ENCODE data around the gene MAP3K1.

DNA sequence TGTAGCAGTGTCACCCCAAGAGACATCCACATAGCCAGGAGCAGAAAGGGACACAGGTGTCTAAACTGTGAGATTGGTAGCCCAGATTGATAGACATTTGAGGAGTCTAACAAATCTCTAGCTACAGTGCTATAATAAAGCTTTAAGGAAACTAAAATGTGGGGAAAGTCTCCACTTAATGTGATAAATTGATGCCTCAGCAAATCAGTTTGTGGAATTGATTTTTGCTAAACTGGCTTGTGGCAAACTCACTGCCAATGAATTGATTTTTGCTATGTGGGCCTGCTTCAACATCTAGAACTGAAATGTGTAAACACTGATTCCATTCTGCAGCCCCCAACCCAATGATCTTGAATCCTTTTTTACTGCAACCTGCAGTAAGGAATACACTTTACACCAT lies 16.8 kb upstream of the MAP3K1 start:
- no peak for TF ChIP-seq CTCF (conservative IDR thresholded peaks at IDR 0.05; ENCODE audit: low read depth, low read length)
- TF ChIP-seq EZH2 (IDR thresholded peaks at IDR 0.05; ENCODE audit: low read length, unreplicated experiment), result no peak
- no peak for TF ChIP-seq EZH2phosphoT487 (IDR thresholded peaks at IDR 0.05; ENCODE audit: borderline replicate concordance, low read length)
